ENCODE results near the gene ING3.
A peak's percentile ranks its signal among the peaks of the same experiment; 100 is the strongest.

Gene ING3, protein sequence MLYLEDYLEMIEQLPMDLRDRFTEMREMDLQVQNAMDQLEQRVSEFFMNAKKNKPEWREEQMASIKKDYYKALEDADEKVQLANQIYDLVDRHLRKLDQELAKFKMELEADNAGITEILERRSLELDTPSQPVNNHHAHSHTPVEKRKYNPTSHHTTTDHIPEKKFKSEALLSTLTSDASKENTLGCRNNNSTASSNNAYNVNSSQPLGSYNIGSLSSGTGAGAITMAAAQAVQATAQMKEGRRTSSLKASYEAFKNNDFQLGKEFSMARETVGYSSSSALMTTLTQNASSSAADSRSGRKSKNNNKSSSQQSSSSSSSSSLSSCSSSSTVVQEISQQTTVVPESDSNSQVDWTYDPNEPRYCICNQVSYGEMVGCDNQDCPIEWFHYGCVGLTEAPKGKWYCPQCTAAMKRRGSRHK

DNA sequence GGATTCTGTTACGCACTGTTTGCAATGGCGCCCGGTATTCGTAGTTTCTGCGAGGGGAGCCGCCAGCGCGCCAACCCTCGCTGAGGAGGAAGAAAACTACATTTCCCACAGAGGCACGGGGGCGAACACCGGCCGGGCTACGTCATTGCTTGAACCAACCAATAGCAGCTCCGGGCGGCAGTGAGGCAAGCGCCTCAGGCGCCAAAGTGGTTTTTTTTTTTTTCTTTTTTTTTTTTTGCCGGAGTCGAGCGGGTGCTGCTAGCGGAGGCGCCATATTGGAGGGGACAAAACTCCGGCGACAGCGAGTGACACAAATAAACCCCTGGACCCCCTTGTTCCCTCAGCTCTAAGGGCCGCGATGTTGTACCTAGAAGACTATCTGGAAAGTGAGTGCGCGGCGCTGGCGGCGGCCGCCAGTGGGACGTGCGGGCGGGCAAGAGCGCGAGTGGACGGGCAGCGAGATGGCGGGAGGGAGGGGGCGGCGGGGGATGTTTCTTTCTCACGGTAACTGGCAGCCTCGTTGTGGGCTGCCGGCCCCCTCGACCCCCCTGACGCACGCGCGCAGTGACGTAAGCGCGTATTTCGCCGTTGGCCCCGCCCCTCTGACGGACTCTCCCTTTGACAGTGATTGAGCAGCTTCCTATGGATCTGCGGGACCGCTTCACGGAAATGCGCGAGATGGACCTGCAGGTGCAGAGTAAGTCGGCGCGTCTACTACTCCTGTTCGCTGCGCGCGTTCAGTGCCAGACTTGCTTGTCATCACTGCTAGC lies at the start of gene ING3:
Gene ING3, plus strand, starts transcription at position 239 of the 770 bp plus-strand sequence. Its CDS starts 120 bp downstream, at position 359.
- TF ChIP-seq, protein P1, sequence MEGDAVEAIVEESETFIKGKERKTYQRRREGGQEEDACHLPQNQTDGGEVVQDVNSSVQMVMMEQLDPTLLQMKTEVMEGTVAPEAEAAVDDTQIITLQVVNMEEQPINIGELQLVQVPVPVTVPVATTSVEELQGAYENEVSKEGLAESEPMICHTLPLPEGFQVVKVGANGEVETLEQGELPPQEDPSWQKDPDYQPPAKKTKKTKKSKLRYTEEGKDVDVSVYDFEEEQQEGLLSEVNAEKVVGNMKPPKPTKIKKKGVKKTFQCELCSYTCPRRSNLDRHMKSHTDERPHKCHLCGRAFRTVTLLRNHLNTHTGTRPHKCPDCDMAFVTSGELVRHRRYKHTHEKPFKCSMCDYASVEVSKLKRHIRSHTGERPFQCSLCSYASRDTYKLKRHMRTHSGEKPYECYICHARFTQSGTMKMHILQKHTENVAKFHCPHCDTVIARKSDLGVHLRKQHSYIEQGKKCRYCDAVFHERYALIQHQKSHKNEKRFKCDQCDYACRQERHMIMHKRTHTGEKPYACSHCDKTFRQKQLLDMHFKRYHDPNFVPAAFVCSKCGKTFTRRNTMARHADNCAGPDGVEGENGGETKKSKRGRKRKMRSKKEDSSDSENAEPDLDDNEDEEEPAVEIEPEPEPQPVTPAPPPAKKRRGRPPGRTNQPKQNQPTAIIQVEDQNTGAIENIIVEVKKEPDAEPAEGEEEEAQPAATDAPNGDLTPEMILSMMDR (IDR thresholded peaks at IDR 0.05; ENCODE audit: low read depth, low read length): no peak

DNA sequence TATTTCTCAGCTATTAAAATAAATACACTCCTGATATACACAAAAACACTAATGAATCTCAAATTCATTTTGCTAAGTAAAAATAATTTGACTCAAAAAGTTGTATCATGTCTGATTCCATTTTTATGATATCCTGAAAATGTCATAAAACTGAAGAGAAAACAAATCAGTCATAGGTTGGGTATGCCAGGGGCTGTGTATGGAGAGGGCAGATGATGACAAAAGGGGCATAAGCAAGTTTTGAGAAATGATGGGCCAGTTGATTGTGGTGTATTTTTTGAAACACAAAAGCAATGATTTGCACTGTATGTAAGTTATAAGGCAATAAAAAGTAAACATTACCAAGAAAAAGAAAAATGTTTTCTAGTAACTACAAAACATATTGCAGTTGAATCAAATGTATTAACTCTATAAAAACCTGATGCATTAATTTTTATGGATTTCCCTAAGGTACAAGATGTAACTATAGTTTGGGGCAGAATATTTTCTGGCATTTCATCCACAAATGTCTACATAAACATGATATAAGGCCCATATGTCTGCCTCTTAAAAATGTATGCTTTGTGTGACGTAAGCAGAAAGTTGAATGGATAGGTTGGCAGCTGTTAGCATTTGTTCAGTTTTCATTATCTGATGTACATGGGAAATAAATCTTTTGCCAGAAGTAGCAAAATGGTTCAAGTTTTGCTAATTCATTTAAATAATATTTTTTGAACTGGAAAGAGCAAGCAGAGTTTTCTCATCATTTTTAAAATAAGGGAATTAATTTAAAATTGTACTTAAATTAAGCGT lies 35.1 kb upstream of the ING3 start:
- no peak overlapping the region for H3K4me3 ChIP-seq (ENCODE audit: low read depth, low read length)
- TF ChIP-seq, protein P1 (IDR thresholded peaks at IDR 0.05; ENCODE audit: low read depth, low read length): no peak

More for the DNA sequence above, at the start of gene ING3:
- H3K4me3 ChIP-seq (ENCODE audit: low read depth, low read length): peak within 1 kb of the TSS; percentile 81

DNA sequence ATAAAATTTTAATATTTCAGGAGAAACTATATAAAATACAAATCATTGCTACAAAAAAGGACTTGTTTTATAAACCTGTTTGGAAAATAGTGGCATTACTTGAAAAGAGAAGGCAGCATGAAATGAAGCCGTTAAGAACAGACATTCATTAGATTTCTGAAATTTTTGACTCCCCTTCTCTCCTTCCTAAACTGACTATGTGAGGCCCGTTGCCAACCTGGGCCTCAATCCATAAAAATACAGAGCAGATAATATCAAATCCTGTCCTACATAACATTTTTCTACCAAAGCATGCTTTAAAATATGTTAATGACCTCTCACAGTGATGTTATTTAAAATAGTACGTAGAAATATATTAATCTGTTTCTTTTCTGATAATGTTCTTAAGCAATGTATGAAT lies 34.5 kb upstream of the ING3 start:
- TF ChIP-seq, protein P1 (IDR thresholded peaks at IDR 0.05; ENCODE audit: low read depth, low read length): no peak
- H3K4me3 ChIP-seq (ENCODE audit: low read depth, low read length): no peak overlapping the region

DNA sequence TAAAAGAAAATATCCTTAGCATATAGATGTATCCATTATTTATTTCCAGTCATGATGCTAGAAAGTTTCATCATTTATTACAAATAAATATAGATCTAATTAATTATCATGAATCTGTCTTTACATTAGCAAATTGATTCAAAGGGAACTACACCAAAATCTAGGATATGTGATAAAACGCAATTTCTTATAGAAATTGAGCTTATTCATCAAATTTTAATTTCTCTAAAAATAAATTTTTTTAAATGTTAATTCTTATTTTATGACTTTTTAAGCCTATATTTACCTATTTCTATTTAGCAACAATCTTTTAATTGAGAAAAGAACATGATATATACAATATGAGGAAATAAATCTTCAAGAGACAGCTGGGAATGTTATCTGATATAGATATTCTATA lies 34.0 kb upstream of the ING3 start:
- H3K4me3 ChIP-seq (ENCODE audit: low read depth, low read length): no peak overlapping the region
- TF ChIP-seq, protein P1 (IDR thresholded peaks at IDR 0.05; ENCODE audit: low read depth, low read length): no peak

DNA sequence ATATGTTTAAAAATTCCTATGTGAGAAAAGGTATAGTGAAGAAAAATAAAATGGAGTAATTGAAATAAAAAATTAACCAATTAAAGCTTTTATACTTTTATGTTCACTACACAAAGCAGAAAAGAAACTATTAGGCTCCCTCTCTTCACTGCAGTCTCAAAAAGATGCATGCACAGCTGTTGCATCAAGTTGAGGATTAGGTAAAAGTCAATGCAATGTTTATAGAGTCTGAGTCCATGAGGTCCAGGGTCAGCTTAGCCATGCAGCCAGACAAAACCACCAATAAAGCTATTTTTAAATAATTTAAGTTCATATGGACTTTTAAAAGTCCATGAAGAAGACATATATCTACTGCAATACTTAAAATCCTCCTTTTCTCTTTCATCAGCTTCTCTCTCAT lies 31.1 kb upstream of the ING3 start:
- TF ChIP-seq, protein P1 (IDR thresholded peaks at IDR 0.05; ENCODE audit: low read depth, low read length): no peak
- no peak overlapping the region for H3K4me3 ChIP-seq (ENCODE audit: low read depth, low read length)

DNA sequence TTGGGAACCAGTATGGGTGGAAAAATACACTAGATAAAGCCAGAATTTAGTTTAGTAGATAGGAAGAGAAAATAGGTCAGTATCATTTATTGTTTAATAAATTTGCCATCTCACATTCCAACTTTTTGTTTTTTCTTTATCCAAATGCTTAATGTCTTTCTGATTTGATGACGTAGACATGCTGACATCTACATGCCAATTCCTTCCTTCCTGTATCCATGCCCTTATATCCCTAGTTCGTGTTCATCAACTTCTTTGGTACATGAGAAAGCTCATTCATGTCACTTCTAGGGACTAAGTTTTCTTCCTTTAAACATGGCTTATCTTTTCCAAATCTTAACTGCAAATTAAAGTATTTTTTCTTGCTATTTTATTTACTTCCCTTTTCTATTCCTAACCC lies 30.5 kb upstream of the ING3 start:
- no peak overlapping the region for H3K4me3 ChIP-seq (ENCODE audit: low read depth, low read length)
- TF ChIP-seq, protein P1 (IDR thresholded peaks at IDR 0.05; ENCODE audit: low read depth, low read length): no peak
